ENCODE data around the gene ANKDD1A. TPM values are rescaled to one million over a fixed set of nuclear protein-coding genes. Genes with fewer than 3 reads are reported as not detected.

ANKDD1A gene
- total and polyA plus RNA-seq, 2 experiments from 2014 or later: 6.7 to 9.3 TPM

- TF ChIP-seq ZNF331 (CRISPR knock-in tag; IDR thresholded peaks at IDR 0.05; ENCODE audit: low read depth) (no peak), CTCF (conservative IDR thresholded peaks at IDR 0.05; ENCODE audit: low read depth in 2 of 2) (no peak)
These were observed 79.9 kb downstream of the ANKDD1A start (continued) for GRCh38 chr15:64991536-64992135.

- Histone ChIP-seq H3K4me2 (no peak overlapping the region), H3K27me3 (ENCODE audit: insufficient read depth) (no peaks in the 10 kb centered on the region), H3F3A (replicated peaks; ENCODE audit: low read depth) (peaks cover 8% of the 10 kb centered on the region), H3K4me1 (ENCODE audit: insufficient read depth) (no peaks in the 10 kb centered on the region; the same call in 1 of the 2 replicates), H2AFZ (no peak overlapping the region), H3K27ac (ENCODE audit: low read depth) (no peak overlapping the region), H3K79me2 (replicated peaks; ENCODE audit: insufficient read depth) (peaks cover 5% of the 10 kb centered on the region), H3K36me3 (ENCODE audit: insufficient read depth) (no peaks in the 10 kb centered on the region), H3K4me3 (no peak overlapping the region), H3K9me2 (ENCODE audit: insufficient read depth) (no peaks in the 10 kb centered on the region), H4K20me1 (replicated peaks; ENCODE audit: insufficient read depth) (no peaks in the 10 kb centered on the region)
- H3K27ac Mint-ChIP-seq: no peak overlapping the region
- DNase-seq (ENCODE audit: low spot score) (no peak), ATAC-seq (no peak)
- H3K4me3 Mint-ChIP-seq: no peak overlapping the region
- H3K27me3 Mint-ChIP-seq (ENCODE audit: insufficient read depth, low read depth, poor library complexity): no peaks in the 10 kb centered on the region
- peaks cover 8% of the 10 kb centered on the region for H3K4me1 Mint-ChIP-seq
- H3K9me3 Mint-ChIP-seq: no peaks in the 10 kb centered on the region
- H3K36me3 Mint-ChIP-seq (ENCODE audit: low read depth): no peaks in the 10 kb centered on the region; the same call in 2 of the 3 replicates
- TF ChIP-seq ZNF114 (CRISPR knock-in tag; IDR thresholded peaks at IDR 0.05) (no peak), REST (IDR thresholded peaks at IDR 0.05; ENCODE audit: unreplicated experiment) (no peak), CTCF (conservative IDR thresholded peaks at IDR 0.05; ENCODE audit: low read depth in 2 of 2) (no peak), STAT1 (IDR thresholded peaks at IDR 0.05; ENCODE audit: unreplicated experiment) (no peak), EZH2 (IDR thresholded peaks at IDR 0.05; ENCODE audit: low read depth, unreplicated experiment) (no peak), ETS1 (IDR thresholded peaks at IDR 0.05) (no peak), ZNF331 (CRISPR knock-in tag; IDR thresholded peaks at IDR 0.05; ENCODE audit: low read depth) (no peak), JUNB (IDR thresholded peaks at IDR 0.05; ENCODE audit: unreplicated experiment) (no peak), POLR2AphosphoS5 (IDR thresholded peaks at IDR 0.05; ENCODE audit: low read depth) (no peak), CREB1 (CRISPR knock-in tag; IDR thresholded peaks at IDR 0.05; ENCODE audit: low read depth) (no peak), NANOG (IDR thresholded peaks at IDR 0.05; ENCODE audit: borderline replicate concordance) (no peak)
These were observed 81.6 kb downstream of the ANKDD1A start for GRCh38 chr15:64993290-64993689.

Measured in GM23338 (cell line).